Measurements from ENCODE around the gene FBXO38. TPM values are rescaled to one million over a fixed set of nuclear protein-coding genes. Genes with fewer than 3 reads are reported as not detected.

FBXO38 gene, protein sequence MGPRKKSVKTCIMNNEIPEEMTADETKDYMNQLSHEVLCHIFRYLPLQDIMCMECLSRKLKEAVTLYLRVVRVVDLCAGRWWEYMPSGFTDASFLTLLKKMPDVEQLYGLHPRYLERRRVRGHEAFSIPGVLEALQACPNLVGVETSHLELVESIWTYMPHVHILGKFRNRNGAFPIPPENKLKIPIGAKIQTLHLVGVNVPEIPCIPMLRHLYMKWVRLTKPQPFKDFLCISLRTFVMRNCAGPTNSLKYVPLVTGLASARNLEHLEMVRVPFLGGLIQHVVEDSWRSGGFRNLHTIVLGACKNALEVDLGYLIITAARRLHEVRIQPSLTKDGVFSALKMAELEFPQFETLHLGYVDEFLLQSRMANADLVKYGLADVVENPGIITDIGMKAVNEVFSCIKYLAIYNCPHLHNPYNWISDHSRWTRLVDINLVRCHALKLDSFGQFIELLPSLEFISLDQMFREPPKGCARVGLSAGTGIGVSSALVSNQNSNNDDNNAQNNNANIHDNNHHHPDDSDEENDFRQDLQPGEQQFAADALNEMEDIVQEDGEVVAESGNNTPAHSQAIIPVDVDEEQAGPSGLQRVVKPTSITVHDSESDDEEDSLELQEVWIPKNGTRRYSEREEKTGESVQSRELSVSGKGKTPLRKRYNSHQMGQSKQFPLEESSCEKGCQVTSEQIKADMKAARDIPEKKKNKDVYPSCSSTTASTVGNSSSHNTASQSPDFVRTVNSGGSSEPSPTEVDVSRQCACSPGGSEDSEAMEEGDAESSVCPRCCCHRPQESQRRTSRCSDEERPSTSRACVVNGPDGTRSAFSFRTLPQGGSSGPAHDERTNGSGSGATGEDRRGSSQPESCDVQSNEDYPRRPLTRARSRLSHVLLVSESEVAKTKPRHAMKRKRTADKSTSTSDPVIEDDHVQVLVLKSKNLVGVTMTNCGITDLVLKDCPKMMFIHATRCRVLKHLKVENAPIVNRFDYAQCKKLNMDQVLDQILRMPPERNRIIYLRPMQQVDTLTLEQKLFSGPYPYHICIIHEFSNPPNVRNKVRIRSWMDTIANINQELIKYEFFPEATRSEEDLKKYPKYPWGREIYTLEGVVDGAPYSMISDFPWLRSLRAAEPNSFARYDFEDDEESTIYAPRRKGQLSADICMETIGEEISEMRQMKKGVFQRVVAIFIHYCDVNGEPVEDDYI
- 86.8 TPM for total RNA-seq

GRCh38 chr5:148383564-148384379 lies at the start of gene FBXO38:
TSS of gene FBXO38 (plus strand) at chr5:148383958. CDS start at chr5:148394777, 10,819 bp downstream.
- FAIRE-seq: no peak

DNA sequence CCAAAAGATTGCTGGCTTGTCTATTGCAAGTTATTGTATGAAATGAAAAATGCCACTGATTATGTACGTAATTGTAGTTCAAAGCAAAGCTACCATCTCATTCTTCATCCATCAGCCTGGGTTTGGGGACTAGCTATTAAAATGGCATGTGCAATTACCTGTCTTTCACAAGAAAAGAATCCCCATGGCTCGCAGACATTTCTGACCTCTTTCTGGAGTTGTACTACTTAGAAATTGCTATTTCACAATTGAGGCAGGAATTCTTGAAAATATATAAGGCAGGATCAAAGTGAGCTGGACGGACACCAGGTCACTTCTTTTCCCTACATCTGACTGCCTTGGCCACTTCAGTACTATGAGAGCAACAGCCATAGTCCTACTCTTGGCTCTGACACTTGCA lies 48.5 kb upstream of the FBXO38 start, which contains the start of gene SPINK9:
SPINK9 (plus strand) TSS at position 301 of the 400 bp plus-strand sequence; CDS start at position 356, 55 bp downstream.
- FAIRE-seq (no peak), DNase-seq (ENCODE audit: low spot score in 2 of 2) (no peak)

More at GRCh38 chr5:148383564-148384379, at the start of gene FBXO38:
- peak; percentile 73 to 88 for DNase-seq (ENCODE audit: low spot score in 2 of 2)

GRCh38 chr5:148336704-148337435 lies 46.9 kb upstream of the FBXO38 start:
- no peak for DNase-seq (ENCODE audit: low spot score in 2 of 2)
- FAIRE-seq: no peak

DNA sequence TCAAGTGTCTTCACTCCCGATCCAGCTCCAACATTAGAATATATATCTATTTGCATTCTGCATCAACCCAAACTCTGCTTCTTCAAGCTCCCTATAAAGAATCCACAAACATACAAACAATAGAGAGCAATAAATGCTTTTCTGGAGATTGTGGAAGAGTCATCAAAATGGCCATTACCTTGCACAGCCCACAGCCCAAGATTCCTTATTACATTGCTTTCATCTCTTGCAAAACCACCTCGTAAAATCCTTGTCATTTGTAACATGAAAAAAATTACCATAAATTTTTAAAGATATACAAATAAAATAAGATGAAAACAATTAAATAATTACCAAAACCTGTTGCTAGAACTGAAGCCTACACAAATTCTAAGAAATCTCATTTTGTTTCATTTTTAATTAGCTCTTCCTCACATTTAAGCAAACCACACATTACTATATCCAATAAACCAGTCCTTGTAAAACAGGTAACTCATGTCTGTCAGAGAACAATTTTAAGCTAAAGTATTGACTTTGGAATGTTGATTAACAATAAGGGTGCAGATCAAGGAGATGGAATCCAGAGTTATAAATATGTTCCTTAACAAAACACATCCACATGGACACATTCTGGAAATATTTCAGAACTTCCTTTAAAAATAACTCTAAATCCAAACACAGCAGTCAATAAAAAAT lies 41.2 kb upstream of the FBXO38 start:
- no peak for DNase-seq (ENCODE audit: low spot score in 2 of 2)
- FAIRE-seq: no peak

DNA sequence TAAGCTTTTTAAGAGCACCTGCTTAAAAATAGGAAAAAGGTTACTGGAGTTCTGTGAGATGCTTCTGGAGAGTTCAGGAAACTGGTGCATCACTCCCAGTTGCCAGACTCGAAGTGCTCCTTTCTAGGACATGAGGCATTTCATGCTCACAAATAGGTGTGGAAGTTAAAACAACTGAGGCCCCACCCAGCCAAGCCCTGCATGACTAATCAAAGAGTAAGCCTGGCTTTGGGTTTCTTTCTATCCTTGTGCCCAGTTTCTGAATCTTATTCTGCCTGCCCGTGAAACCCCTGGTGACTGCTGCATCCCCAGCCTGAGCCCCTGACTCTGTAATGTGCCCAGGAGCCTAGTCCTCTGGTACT lies 40.7 kb upstream of the FBXO38 start:
- DNase-seq (ENCODE audit: low spot score in 2 of 2): no peak
- FAIRE-seq: no peak

- DNase-seq (ENCODE audit: low spot score in 2 of 2) (no peak), FAIRE-seq (no peak)
Measured at GRCh38 chr5:148343603-148344487, 39.9 kb upstream of the FBXO38 start.

DNA sequence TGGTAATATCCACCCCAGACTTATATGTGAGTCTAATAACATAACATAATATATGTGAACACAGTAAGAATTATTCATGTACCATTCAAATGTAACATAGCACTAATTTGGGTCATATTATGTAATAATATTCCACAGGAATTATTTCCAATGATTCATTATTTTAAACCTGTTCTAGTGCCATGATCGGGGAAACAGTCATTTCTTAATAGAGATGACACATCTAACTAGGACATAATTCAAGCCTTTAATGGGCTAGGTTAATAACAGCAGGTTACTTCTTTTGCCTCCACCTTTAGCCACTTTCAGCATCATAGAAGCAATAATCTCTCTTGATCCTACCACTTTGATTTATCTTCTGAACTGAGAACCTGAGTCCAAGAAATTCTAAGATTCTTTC lies 36.1 kb upstream of the FBXO38 start:
- FAIRE-seq (no peak), DNase-seq (ENCODE audit: low spot score in 2 of 2) (no peak)

GRCh38 chr5:148352696-148353095 lies 31.1 kb upstream of the FBXO38 start:
- no peak for DNase-seq (ENCODE audit: low spot score in 2 of 2)
- FAIRE-seq: no peak

- no peak for DNase-seq (ENCODE audit: low spot score in 2 of 2)
- no peak for FAIRE-seq
Measured at GRCh38 chr5:148353634-148354033, 30.1 kb upstream of the FBXO38 start.

- DNase-seq (ENCODE audit: low spot score in 2 of 2): no peak
- no peak for FAIRE-seq
Measured at GRCh38 chr5:148364343-148364742, 19.4 kb upstream of the FBXO38 start.

DNA sequence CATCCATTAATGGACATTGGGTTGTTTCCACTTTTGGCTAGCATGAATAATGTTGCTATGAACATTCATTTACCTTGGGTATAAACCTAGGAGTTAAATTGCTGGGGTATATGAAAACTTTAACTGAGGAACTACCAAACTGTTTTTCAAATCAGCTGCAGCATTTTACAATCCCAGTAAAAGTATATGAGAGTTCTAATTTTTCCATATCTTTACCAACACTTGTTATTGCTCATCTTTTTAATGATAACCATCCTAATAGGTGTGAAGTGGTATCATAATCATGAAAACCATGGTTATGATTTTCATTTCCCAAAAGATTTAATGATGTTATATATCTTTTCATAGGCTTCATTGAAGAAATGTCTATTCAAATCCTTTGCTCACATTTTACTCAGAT lies 15.5 kb upstream of the FBXO38 start:
- FAIRE-seq (no peak), DNase-seq (ENCODE audit: low spot score in 2 of 2) (no peak)

GRCh38 chr5:148372166-148372725 lies 11.5 kb upstream of the FBXO38 start:
- DNase-seq (ENCODE audit: low spot score in 2 of 2) (no peak), FAIRE-seq (no peak)

GRCh38 chr5:148372893-148373292 lies 10.9 kb upstream of the FBXO38 start:
- DNase-seq (ENCODE audit: low spot score in 2 of 2): no peak
- FAIRE-seq: no peak

DNA sequence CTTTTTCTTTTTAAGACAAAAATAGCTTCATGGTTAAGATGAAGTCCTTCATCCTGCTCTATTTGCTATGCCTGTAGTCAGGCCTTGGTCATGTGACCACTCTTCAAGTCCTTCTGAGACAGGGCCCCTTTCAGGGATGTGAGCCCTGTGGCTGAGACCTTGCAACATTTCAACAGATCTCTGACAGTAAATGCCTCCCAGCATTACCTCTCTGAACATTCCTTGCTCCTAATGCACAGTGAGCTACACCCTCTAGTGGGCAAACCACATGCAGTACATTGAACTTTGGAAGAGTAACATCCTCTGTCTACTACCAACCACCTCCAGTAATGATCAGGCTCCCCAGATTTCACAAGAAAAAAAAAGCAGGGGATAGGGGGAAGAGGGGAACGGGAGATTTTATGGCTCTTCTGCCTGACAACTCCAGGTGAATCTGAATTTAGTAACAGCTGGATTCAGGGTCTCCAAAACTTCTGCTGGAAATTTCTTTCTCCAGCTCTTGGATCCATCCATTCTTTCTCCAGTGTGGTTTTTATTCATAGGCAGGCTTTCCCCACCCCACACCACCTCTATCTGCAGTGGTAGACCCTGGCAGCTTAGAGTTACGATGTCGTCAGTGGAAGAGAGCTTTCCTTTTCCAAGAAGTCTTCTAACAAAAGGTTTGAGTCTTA lies 8.9 kb upstream of the FBXO38 start:
- DNase-seq (ENCODE audit: low spot score in 2 of 2): no peak
- FAIRE-seq: no peak

GRCh38 chr5:148376198-148376597 lies 7.6 kb upstream of the FBXO38 start:
- DNase-seq (ENCODE audit: low spot score in 2 of 2): no peak
- no peak for FAIRE-seq

DNA sequence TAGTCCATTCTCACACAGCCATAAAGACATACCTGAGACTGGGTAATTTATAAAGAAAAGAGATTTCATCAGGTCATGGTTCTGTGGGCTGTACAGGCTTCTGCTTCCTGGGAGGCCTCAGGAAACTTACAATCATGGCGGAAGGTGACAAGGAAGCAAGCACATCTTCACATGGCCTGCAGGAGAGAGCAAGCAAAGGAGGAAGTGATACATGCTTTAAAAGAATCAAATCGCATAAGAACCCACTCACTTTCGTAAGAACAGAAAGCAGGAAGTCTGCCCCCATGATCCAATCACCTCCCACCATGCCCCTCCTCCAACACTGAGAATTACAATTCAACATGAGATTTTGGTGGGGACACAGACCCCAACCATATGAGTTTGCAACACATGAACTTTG lies 5.1 kb upstream of the FBXO38 start:
- FAIRE-seq (no peak), DNase-seq (ENCODE audit: low spot score in 2 of 2) (no peak)

- no peak for FAIRE-seq
Measured at GRCh38 chr5:148379340-148379739, 4.4 kb upstream of the FBXO38 start.

More at GRCh38 chr5:148379340-148379739, 4.4 kb upstream of the FBXO38 start:
- no peak for DNase-seq (ENCODE audit: low spot score in 2 of 2)

Measured in frontal cortex (tissue), 4 donors.